ENCODE measurements around the gene SH3D19.

Gene SH3D19

GRCh38 chr4:151226004-151226932 lies 99.1 kb downstream of the SH3D19 start:
- no peak for DNase-seq

- DNase-seq: no peak
These were observed 101.9 kb downstream of the SH3D19 start for GRCh38 chr4:151223465-151223864.

GRCh38 chr4:151219948-151220347 lies 105.5 kb downstream of the SH3D19 start:
- DNase-seq: no peak

- DNase-seq: no peak
These were observed 106.3 kb downstream of the SH3D19 start for GRCh38 chr4:151219091-151219490.

GRCh38 chr4:151218343-151218742 lies 107.1 kb downstream of the SH3D19 start:
- no peak for DNase-seq

GRCh38 chr4:151217326-151217725 lies 108.1 kb downstream of the SH3D19 start:
- no peak for DNase-seq

- DNase-seq: no peak
These were observed 110.1 kb downstream of the SH3D19 start for GRCh38 chr4:151215295-151215694.

GRCh38 chr4:151207868-151208267 lies 117.5 kb downstream of the SH3D19 start:
- no peak for DNase-seq

- no peak for DNase-seq
These were observed 118.2 kb downstream of the SH3D19 start for GRCh38 chr4:151207186-151207585.

GRCh38 chr4:151206241-151207005 lies 119.0 kb downstream of the SH3D19 start:
- no peak for DNase-seq

- DNase-seq: no peak
These were observed 119.7 kb downstream of the SH3D19 start for GRCh38 chr4:151205722-151206121.

GRCh38 chr4:151204925-151205524 lies 120.4 kb downstream of the SH3D19 start:
- no peak for DNase-seq

- no peak for DNase-seq
These were observed 122.5 kb downstream of the SH3D19 start for GRCh38 chr4:151202851-151203455.

GRCh38 chr4:151202381-151202780 lies 123.0 kb downstream of the SH3D19 start:
- DNase-seq: no peak

GRCh38 chr4:151199319-151200190 lies 125.8 kb downstream of the SH3D19 start:
- DNase-seq: no peak

- DNase-seq: no peak
These were observed 126.7 kb downstream of the SH3D19 start for GRCh38 chr4:151198748-151199147.

GRCh38 chr4:151197247-151197646 lies 128.2 kb downstream of the SH3D19 start:
- no peak for DNase-seq

- DNase-seq: no peak
These were observed 129.6 kb downstream of the SH3D19 start for GRCh38 chr4:151195801-151196200.

GRCh38 chr4:151193414-151193813 lies 132.0 kb downstream of the SH3D19 start:
- no peak for DNase-seq

- no peak for DNase-seq
These were observed 132.7 kb downstream of the SH3D19 start for GRCh38 chr4:151192556-151193235.

All from NCI-H524 treated with DMSO at 0.1 percent for 48 hours (cell line).